ENCODE results near the gene ABHD8. TPM values are rescaled to one million over a fixed set of nuclear protein-coding genes. Genes with fewer than 3 reads are reported as not detected.

ABHD8 gene
- total RNA-seq, 2 donors from 2014 or later: 20.1 to 21.6 TPM

- H3K27me3 ChIP-seq (replicated peaks; ENCODE audit: insufficient read depth): no peaks in the 10 kb centered on the region
- H3K4me3 ChIP-seq: no peak overlapping the region
- DNase-seq (ENCODE audit: low spot score): no peak
- TF ChIP-seq POLR2A (IDR thresholded peaks at IDR 0.05) (no peak), POLR2AphosphoS5 (IDR thresholded peaks at IDR 0.05) (no peak), CTCF (IDR thresholded peaks at IDR 0.05) (no peak)
- no peaks in the 10 kb centered on the region for H3K36me3 ChIP-seq
- no peaks in the 10 kb centered on the region for H3K9me3 ChIP-seq
- H3K27ac ChIP-seq: no peak overlapping the region
- H3K4me1 ChIP-seq (replicated peaks): no peaks in the 10 kb centered on the region
- intact Hi-C loops (cut with DNase I): loop anchor here (2.0 to 5.0 kb wide), 2 partner anchors 37 to 119 kb away; no protein-coding TSS in a partner anchor
- 77% methylated on average over 2 of the region's 2 CpGs for WGBS
These were observed 44.7 kb upstream of the ABHD8 start for GRCh38 chr19:17347877-17348276.

- H3K9me3 ChIP-seq: no peaks in the 10 kb centered on the region
- intact Hi-C loops (cut with DNase I): loop anchor here (2.0 to 5.0 kb wide), 2 partner anchors 37 to 120 kb away; no protein-coding TSS in a partner anchor
- no peaks in the 10 kb centered on the region for H3K36me3 ChIP-seq
- no peak for DNase-seq (ENCODE audit: low spot score)
- no peak overlapping the region for H3K27ac ChIP-seq
- no peaks in the 10 kb centered on the region for H3K27me3 ChIP-seq (replicated peaks; ENCODE audit: insufficient read depth)
- WGBS: 34% methylated on average over 6 of the region's 6 CpGs
- H3K4me1 ChIP-seq (replicated peaks): no peaks in the 10 kb centered on the region
- TF ChIP-seq CTCF (IDR thresholded peaks at IDR 0.05): no peak
- TF ChIP-seq POLR2A (IDR thresholded peaks at IDR 0.05): no peak
- no peak for TF ChIP-seq POLR2AphosphoS5 (IDR thresholded peaks at IDR 0.05)
- no peak overlapping the region for H3K4me3 ChIP-seq
These were observed 44.1 kb upstream of the ABHD8 start for GRCh38 chr19:17347361-17347760.

GRCh38 chr19:17346109-17346671, 43.0 kb upstream of the ABHD8 start:
- Histone ChIP-seq H3K4me1 (replicated peaks) (no peaks in the 10 kb centered on the region), H3K36me3 (no peaks in the 10 kb centered on the region), H3K27ac (no peak overlapping the region), H3K4me3 (no peak overlapping the region), H3K9me3 (no peaks in the 10 kb centered on the region), H3K27me3 (replicated peaks; ENCODE audit: insufficient read depth) (no peaks in the 10 kb centered on the region)
- intact Hi-C loops (cut with DNase I): loop anchor here (2.0 to 5.0 kb wide), 2 partner anchors 39 to 121 kb away; no protein-coding TSS in a partner anchor
- WGBS: 19% methylated on average over 24 of the region's 24 CpGs
- peak; percentile 60 for DNase-seq (ENCODE audit: low spot score)
- TF ChIP-seq CTCF (IDR thresholded peaks at IDR 0.05): peak; percentile 83 to 92 (median 90)
- peak; percentile 13 for TF ChIP-seq POLR2AphosphoS5 (IDR thresholded peaks at IDR 0.05)
- no peak for TF ChIP-seq POLR2A (IDR thresholded peaks at IDR 0.05)

- Histone ChIP-seq H3K9me3 (no peaks in the 10 kb centered on the region), H3K27ac (no peak overlapping the region), H3K4me3 (no peak overlapping the region), H3K4me1 (replicated peaks) (no peaks in the 10 kb centered on the region), H3K27me3 (replicated peaks; ENCODE audit: insufficient read depth) (no peaks in the 10 kb centered on the region), H3K36me3 (no peaks in the 10 kb centered on the region)
- intact Hi-C loops (cut with DNase I): no loop called here
- TF ChIP-seq POLR2A (IDR thresholded peaks at IDR 0.05) (no peak), POLR2AphosphoS5 (IDR thresholded peaks at IDR 0.05) (no peak), CTCF (IDR thresholded peaks at IDR 0.05) (no peak)
- no peak for DNase-seq (ENCODE audit: low spot score)
- 85% methylated on average over 7 of the region's 7 CpGs for WGBS
These were observed 38.6 kb upstream of the ABHD8 start for GRCh38 chr19:17341845-17342244.

GRCh38 chr19:17341386-17341785, 38.2 kb upstream of the ABHD8 start:
- H3K4me3 ChIP-seq: no peak overlapping the region
- TF ChIP-seq POLR2A (IDR thresholded peaks at IDR 0.05) (no peak), POLR2AphosphoS5 (IDR thresholded peaks at IDR 0.05) (no peak), CTCF (IDR thresholded peaks at IDR 0.05) (no peak)
- no peak overlapping the region for H3K27ac ChIP-seq
- DNase-seq (ENCODE audit: low spot score): no peak
- no peaks in the 10 kb centered on the region for H3K36me3 ChIP-seq
- intact Hi-C loops (cut with DNase I): no loop called here
- 91% methylated on average over 14 of the region's 15 CpGs for WGBS
- no peaks in the 10 kb centered on the region for H3K9me3 ChIP-seq
- H3K4me1 ChIP-seq (replicated peaks): no peaks in the 10 kb centered on the region
- no peaks in the 10 kb centered on the region for H3K27me3 ChIP-seq (replicated peaks; ENCODE audit: insufficient read depth)
